Keratinocyte (primary cell): ENCODE measurements around the gene CSRP3. TPM values are rescaled to one million over a fixed set of nuclear protein-coding genes. Genes with fewer than 3 reads are reported as not detected.

Experiments used
- DNase-seq: peaks from one replicate; pipeline ENCODE4 v3.0.0-alpha.2; 2011; ENCODE audit warnings: low read depth, missing footprints, low spot score
- FAIRE-seq: peaks from 2 replicates; lab custom pipeline; 2011; peaks lifted over from hg19 to GRCh38; lab: Jason Lieb, UNC
- H2AFZ ChIP-seq: 2 replicates; pipeline ENCODE4 v1.6.0; 2012; ENCODE audit warnings: low read length, control low read depth, inconsistent platforms; ENCODE audit not compliant: control insufficient read depth
- H3K27ac ChIP-seq: 2 replicates; pipeline ENCODE4 v1.5.1; 2011; ENCODE audit warnings: low read length; ENCODE audit not compliant: control insufficient read depth, insufficient read depth
- H3K27me3 ChIP-seq: 3 replicates; pipeline ENCODE4 v1.6.0; 2011; ENCODE audit warnings: low read length; ENCODE audit not compliant: control insufficient read depth, insufficient read depth; ENCODE audit errors: extremely low read depth
- H3K36me3 ChIP-seq, 2 experiments: 2 replicates in 1 of 2; 3 replicates in 1 of 2; pipeline ENCODE4 v1.5.1; 2011; ENCODE audit warnings: low read length in 2 of 2, mild to moderate bottlenecking in 1 of 2; ENCODE audit not compliant: control insufficient read depth in 2 of 2, insufficient read depth in 2 of 2; ENCODE audit errors: extremely low read depth in 1 of 2
- H3K4me1 ChIP-seq: 3 replicates; pipeline ENCODE4 v1.5.1; 2011; ENCODE audit warnings: low read length; ENCODE audit not compliant: control insufficient read depth, insufficient read depth; ENCODE audit errors: extremely low read depth
- H3K4me2 ChIP-seq: 3 replicates; pipeline ENCODE4 v1.6.0; 2011; ENCODE audit warnings: low read depth, low read length; ENCODE audit not compliant: control insufficient read depth, insufficient read depth; ENCODE audit errors: extremely low read depth
- H3K4me3 ChIP-seq, 3 experiments: fragments of 200-600 bp in 1 of 3; sonication (generic) in 1 of 3; 2 replicates in 2 of 3; 3 replicates in 1 of 3; pipeline ENCODE4 v1.5.1; 2011 to 2016; ENCODE audit warnings: low read length in 3 of 3, mild to moderate bottlenecking in 3 of 3, control low read depth in 2 of 3, inconsistent platforms in 1 of 3, low read depth in 1 of 3, mixed read lengths in 1 of 3, mixed run types in 1 of 3, moderate library complexity in 1 of 3; ENCODE audit not compliant: control insufficient read depth in 2 of 3, insufficient read depth in 2 of 3; ENCODE audit errors: extremely low read depth in 1 of 3
- H3K79me2 ChIP-seq: 2 replicates; pipeline ENCODE4 v1.6.0; 2012; ENCODE audit warnings: low read length; ENCODE audit not compliant: control insufficient read depth, insufficient read depth
- H3K9ac ChIP-seq: 3 replicates; pipeline ENCODE4 v1.6.0; 2011; ENCODE audit warnings: low read length; ENCODE audit not compliant: control insufficient read depth, insufficient read depth; ENCODE audit errors: extremely low read depth
- H3K9me1 ChIP-seq: 3 replicates; pipeline ENCODE4 v1.6.0; 2011; ENCODE audit warnings: low read length; ENCODE audit not compliant: control insufficient read depth, insufficient read depth; ENCODE audit errors: extremely low read depth
- H3K9me3 ChIP-seq: 2 replicates; pipeline ENCODE4 v1.5.1; 2012; ENCODE audit warnings: low read depth, low read length; ENCODE audit not compliant: control insufficient read depth
- H4K20me1 ChIP-seq: 3 replicates; pipeline ENCODE4 v1.6.0; 2011; ENCODE audit warnings: low read length; ENCODE audit not compliant: control insufficient read depth, insufficient read depth; ENCODE audit errors: extremely low read depth
- EZH2 ChIP-seq: IDR thresholded peaks from one replicate; pipeline ENCODE4 v1.6.1; 2012; ENCODE audit warnings: inconsistent platforms, mild to moderate bottlenecking, low read length, moderate library complexity
- dilution Hi-C: fragments of 300-500 bp; cut with MboI; formaldehyde crosslinking; loops from one replicate; pipeline ENCODE4 v1.7.0; 2020; ENCODE audit warnings: low sequenced_read_pairs; ENCODE audit not compliant: extremely low pct_ligation_motif_present
- polyA plus RNA-seq, 5 experiments: library from polyadenylated mRNA; depleted of rRNA in 3 of 5; stranded (reverse) in 3 of 5; stranded (forward) in 1 of 5; unstranded in 1 of 5; fragments of >200 nt; gene quantifications; 1 replicate in 1 of 5; 2 replicates in 3 of 5; 3 replicates in 1 of 5; pipeline versions ENCODE4 v1.2.1 to v1.2.3, GENCODE V29; 2011 to 2012; ENCODE audit warnings: missing spikeins in 2 of 5, low read depth in 1 of 5, low replicate concordance in 1 of 5
- TF ChIP-seq, protein P1 (sequence below), 3 experiments: IDR thresholded peaks in 1 of 3; conservative IDR thresholded peaks in 1 of 3; optimal IDR thresholded peaks in 1 of 3; 2 replicates in 2 of 3; 3 replicates in 1 of 3; pipeline versions ENCODE3 to v1.5.1; 2011; ENCODE audit warnings: low read length in 3 of 3, mild to moderate bottlenecking in 3 of 3, moderate library complexity in 2 of 3, control low read depth in 1 of 3, inconsistent platforms in 1 of 3; ENCODE audit not compliant: insufficient read depth in 2 of 3; ENCODE audit errors: extremely low read depth in 1 of 3

The CSRP3 gene
- polyA plus RNA-seq, 1 donor (not counting 4 experiments of a cell fraction or from before 2014, with no cell fraction given), result not detected

DNA sequence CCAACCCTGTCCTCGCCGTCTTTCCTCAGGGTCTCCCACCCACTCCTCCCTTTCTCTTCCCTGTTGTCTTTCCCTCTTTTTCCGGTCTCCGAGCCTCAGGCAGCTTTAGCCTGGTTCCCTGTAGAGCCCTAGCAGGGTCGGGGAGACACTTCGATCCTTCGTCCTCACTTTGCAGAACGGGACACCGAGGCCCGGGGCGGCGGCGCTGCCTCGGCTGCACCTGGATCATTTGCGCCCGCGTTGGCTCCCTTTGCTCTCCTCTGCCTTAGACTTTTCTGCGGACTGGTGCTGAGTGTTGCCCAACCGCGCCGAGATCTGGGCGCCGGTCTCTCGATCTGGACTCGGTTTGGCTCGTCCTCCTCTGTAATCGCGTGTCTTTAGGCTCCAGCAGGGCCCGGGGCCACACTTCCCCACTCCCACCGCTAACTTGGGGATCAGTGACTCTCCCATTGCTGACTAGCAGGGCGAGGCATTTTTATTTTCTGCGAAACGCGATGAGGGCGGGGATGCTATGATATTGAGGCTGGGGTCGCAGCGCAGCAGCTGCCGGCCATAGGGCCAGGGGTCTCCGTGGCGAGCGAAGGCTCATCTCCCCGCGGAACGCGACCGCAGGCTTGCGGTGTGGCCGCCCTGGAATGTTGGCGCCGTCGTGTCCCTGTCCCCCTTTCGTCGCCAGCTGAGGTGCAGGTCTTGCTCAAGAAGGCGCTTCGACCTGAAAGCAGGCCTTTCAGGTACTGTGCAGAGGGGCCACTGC, 40.6 kb upstream of the CSRP3 start:
- H3K4me2 ChIP-seq, result peak overlapping the region; percentile 92
- H4K20me1 ChIP-seq, result no peaks in the 10 kb centered on the region
- DNase-seq, result no peak
- H3K36me3 ChIP-seq, result no peaks in the 10 kb centered on the region
- peak overlapping the region; percentile 7 for H3K27ac ChIP-seq
- H3K4me3 ChIP-seq, result peak overlapping the region in 2 of 3 experiments; percentile 71 to 96
- no peak for FAIRE-seq
- dilution Hi-C loops, result no loop called here
- peaks cover 45% of the 10 kb centered on the region for H3K4me1 ChIP-seq
- H3K27me3 ChIP-seq, result no peaks in the 10 kb centered on the region
- peak overlapping the region; percentile 94 for H2AFZ ChIP-seq
- no peaks in the 10 kb centered on the region for H3K9me3 ChIP-seq
- H3K9ac ChIP-seq, result peak overlapping the region; percentile 70
- peaks cover 2% of the 10 kb centered on the region for H3K9me1 ChIP-seq
- no peaks in the 10 kb centered on the region for H3K79me2 ChIP-seq
- TF ChIP-seq, protein P1, sequence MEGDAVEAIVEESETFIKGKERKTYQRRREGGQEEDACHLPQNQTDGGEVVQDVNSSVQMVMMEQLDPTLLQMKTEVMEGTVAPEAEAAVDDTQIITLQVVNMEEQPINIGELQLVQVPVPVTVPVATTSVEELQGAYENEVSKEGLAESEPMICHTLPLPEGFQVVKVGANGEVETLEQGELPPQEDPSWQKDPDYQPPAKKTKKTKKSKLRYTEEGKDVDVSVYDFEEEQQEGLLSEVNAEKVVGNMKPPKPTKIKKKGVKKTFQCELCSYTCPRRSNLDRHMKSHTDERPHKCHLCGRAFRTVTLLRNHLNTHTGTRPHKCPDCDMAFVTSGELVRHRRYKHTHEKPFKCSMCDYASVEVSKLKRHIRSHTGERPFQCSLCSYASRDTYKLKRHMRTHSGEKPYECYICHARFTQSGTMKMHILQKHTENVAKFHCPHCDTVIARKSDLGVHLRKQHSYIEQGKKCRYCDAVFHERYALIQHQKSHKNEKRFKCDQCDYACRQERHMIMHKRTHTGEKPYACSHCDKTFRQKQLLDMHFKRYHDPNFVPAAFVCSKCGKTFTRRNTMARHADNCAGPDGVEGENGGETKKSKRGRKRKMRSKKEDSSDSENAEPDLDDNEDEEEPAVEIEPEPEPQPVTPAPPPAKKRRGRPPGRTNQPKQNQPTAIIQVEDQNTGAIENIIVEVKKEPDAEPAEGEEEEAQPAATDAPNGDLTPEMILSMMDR (optimal IDR thresholded peaks at IDR 0.05 in 1 of 3, IDR thresholded peaks at IDR 0.05 in 1 of 3, conservative IDR thresholded peaks at IDR 0.05 in 1 of 3; ENCODE audit: extremely low read depth in 1 of 3, insufficient read depth in 2 of 3, low read length in 3 of 3), result no peak
- TF ChIP-seq EZH2, result no peak

- DNase-seq, result no peak
- Histone ChIP-seq H3K27me3 (no peaks in the 10 kb centered on the region), H3K27ac (peak overlapping the region; percentile 22)
Observed at GRCh38 chr11:19241260-19242178, 39.7 kb upstream of the CSRP3 start.

More at GRCh38 chr11:19241260-19242178, 39.7 kb upstream of the CSRP3 start:
- no peaks in the 10 kb centered on the region for H3K79me2 ChIP-seq
- H3K4me1 ChIP-seq, result peaks cover 45% of the 10 kb centered on the region
- H2AFZ ChIP-seq, result peak overlapping the region; percentile 94
- peak overlapping the region; percentile 92 for H3K4me2 ChIP-seq
- no peak for TF ChIP-seq EZH2
- TF ChIP-seq, protein P1 (optimal IDR thresholded peaks at IDR 0.05 in 1 of 3, IDR thresholded peaks at IDR 0.05 in 1 of 3, conservative IDR thresholded peaks at IDR 0.05 in 1 of 3; ENCODE audit: extremely low read depth in 1 of 3, insufficient read depth in 2 of 3, low read length in 3 of 3), result no peak
- FAIRE-seq, result no peak
- H3K4me3 ChIP-seq, result peak overlapping the region; percentile 43 to 96 (median 71)
- H3K9me3 ChIP-seq, result no peaks in the 10 kb centered on the region
- H3K9ac ChIP-seq, result peak overlapping the region; percentile 70
- H3K9me1 ChIP-seq, result peaks cover 2% of the 10 kb centered on the region
- no peaks in the 10 kb centered on the region for H4K20me1 ChIP-seq
- dilution Hi-C loops, result no loop called here
- no peaks in the 10 kb centered on the region for H3K36me3 ChIP-seq
